HG02763 (cell line): ENCODE measurements around the gene RALGPS2.

Experiments
- ATAC-seq: cut with Tn5 transposase; IDR thresholded peaks from one replicate; pipeline ENCODE4 v1.9.1; 2021; ENCODE audit warnings: mild to moderate bottlenecking, moderate library complexity; ENCODE audit not compliant: unreplicated experiment

Gene RALGPS2

GRCh38 chr1:178960482-178961240 is 235.6 kb downstream of the RALGPS2 start:
- no peak for ATAC-seq

GRCh38 chr1:178961331-178961730 is 236.3 kb downstream of the RALGPS2 start:
- ATAC-seq: no peak

- no peak for ATAC-seq
These were observed 236.8 kb downstream of the RALGPS2 start for GRCh38 chr1:178961868-178962267.

- no peak for ATAC-seq
These were observed 238.0 kb downstream of the RALGPS2 start for GRCh38 chr1:178962853-178963711.

GRCh38 chr1:178964469-178965330 is 239.7 kb downstream of the RALGPS2 start:
- ATAC-seq: no peak

- no peak for ATAC-seq
These were observed 241.3 kb downstream of the RALGPS2 start for GRCh38 chr1:178966312-178966711.

GRCh38 chr1:178969226-178969987 is 244.4 kb downstream of the RALGPS2 start:
- ATAC-seq: no peak

GRCh38 chr1:178970184-178970583 is 245.1 kb downstream of the RALGPS2 start:
- ATAC-seq: no peak
